Measurements from ENCODE around the gene BRD1.

Gene BRD1
- long read RNA-seq, full-length matches to known transcripts = 5 of 33 reads
- long read RNA-seq, partial matches to known transcripts = 20 of 33 reads
- long read RNA-seq, other reads (novel, unspliced or antisense) = 8 of 33 reads

GRCh38 chr22:49827853-49828598 lies at the start of gene BRD1:
TSS of gene BRD1 (minus strand) at chr22:49827873. CDS start at chr22:49824317, 3,556 bp downstream.
- H3K4me3 ChIP-seq (replicated peaks; ENCODE audit: insufficient read depth, low read length) = peak within 1 kb of the TSS; percentile 79
- peak within 1 kb of the TSS; percentile 80 for H3K27ac ChIP-seq (replicated peaks)
- peak in 1 of 2 experiments; percentile 44 for DNase-seq (ENCODE audit: low read depth in 1 of 2, low spot score in 1 of 2)
- TF ChIP-seq GABPA (IDR thresholded peaks at IDR 0.05; ENCODE audit: low read depth) (no peak), CTCF (IDR thresholded peaks at IDR 0.05; ENCODE audit: insufficient read depth, low read length) (no peak), POLR2AphosphoS5 (IDR thresholded peaks at IDR 0.05; ENCODE audit: low read depth) (no peak), SPI1 (IDR thresholded peaks at IDR 0.05; ENCODE audit: borderline replicate concordance, low read depth) (no peak)
- TF ChIP-seq, protein P1, sequence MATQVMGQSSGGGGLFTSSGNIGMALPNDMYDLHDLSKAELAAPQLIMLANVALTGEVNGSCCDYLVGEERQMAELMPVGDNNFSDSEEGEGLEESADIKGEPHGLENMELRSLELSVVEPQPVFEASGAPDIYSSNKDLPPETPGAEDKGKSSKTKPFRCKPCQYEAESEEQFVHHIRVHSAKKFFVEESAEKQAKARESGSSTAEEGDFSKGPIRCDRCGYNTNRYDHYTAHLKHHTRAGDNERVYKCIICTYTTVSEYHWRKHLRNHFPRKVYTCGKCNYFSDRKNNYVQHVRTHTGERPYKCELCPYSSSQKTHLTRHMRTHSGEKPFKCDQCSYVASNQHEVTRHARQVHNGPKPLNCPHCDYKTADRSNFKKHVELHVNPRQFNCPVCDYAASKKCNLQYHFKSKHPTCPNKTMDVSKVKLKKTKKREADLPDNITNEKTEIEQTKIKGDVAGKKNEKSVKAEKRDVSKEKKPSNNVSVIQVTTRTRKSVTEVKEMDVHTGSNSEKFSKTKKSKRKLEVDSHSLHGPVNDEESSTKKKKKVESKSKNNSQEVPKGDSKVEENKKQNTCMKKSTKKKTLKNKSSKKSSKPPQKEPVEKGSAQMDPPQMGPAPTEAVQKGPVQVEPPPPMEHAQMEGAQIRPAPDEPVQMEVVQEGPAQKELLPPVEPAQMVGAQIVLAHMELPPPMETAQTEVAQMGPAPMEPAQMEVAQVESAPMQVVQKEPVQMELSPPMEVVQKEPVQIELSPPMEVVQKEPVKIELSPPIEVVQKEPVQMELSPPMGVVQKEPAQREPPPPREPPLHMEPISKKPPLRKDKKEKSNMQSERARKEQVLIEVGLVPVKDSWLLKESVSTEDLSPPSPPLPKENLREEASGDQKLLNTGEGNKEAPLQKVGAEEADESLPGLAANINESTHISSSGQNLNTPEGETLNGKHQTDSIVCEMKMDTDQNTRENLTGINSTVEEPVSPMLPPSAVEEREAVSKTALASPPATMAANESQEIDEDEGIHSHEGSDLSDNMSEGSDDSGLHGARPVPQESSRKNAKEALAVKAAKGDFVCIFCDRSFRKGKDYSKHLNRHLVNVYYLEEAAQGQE (IDR thresholded peaks at IDR 0.05; ENCODE audit: insufficient replicate concordance, low read depth) = no peak
- H3K27me3 ChIP-seq (ENCODE audit: insufficient read depth, poor library complexity, severe bottlenecking) = no peaks in the 10 kb centered on the region

DNA sequence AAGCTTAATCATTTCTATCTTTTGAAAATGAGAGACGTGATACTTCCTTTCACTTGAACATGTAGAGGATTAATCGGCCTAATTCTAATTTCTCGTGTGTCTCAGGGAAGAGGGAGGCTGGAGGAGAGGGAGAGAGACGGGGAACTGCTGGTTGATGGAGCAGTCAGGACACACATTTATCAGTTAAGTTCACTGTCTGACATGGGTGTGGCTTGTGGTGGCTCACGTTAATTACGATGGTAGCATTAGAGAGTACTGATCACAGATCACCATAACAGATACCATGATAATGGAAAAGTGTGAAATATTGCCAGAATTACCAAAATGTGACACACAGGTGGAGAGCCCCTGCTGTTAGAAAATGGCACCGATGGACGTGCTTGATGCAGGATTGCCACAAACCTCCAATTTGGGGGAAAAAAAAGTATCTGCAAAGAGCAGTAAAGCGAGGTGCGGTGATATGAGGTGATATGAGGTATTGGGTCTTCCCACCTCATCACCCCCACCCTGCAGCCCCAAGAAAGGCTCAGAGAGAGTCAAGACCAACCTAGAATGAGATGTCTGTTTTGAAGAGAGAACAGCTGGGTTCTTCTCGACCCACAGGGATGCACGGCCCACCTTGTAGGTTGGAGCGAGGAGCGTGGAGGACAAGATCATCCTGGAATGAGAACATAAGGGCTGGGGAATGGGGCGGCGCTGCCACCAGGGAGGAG lies 45.7 kb upstream of the BRD1 start:
- Histone ChIP-seq H3K27ac (replicated peaks) (no peak overlapping the region), H3K4me3 (replicated peaks; ENCODE audit: insufficient read depth, low read length) (no peak overlapping the region), H3K27me3 (ENCODE audit: insufficient read depth, poor library complexity, severe bottlenecking) (no peaks in the 10 kb centered on the region)
- TF ChIP-seq GABPA (IDR thresholded peaks at IDR 0.05; ENCODE audit: low read depth) (no peak), SPI1 (IDR thresholded peaks at IDR 0.05; ENCODE audit: borderline replicate concordance, low read depth) (no peak), POLR2AphosphoS5 (IDR thresholded peaks at IDR 0.05; ENCODE audit: low read depth) (no peak), CTCF (IDR thresholded peaks at IDR 0.05; ENCODE audit: insufficient read depth, low read length) (no peak)
- TF ChIP-seq, protein P1 (IDR thresholded peaks at IDR 0.05; ENCODE audit: insufficient replicate concordance, low read depth) = no peak
- no peak for DNase-seq (ENCODE audit: low read depth in 1 of 2, low spot score in 1 of 2)

- TF ChIP-seq GABPA (IDR thresholded peaks at IDR 0.05; ENCODE audit: low read depth) (no peak), SPI1 (IDR thresholded peaks at IDR 0.05; ENCODE audit: borderline replicate concordance, low read depth) (no peak), CTCF (IDR thresholded peaks at IDR 0.05; ENCODE audit: insufficient read depth, low read length) (no peak), POLR2AphosphoS5 (IDR thresholded peaks at IDR 0.05; ENCODE audit: low read depth) (no peak)
- TF ChIP-seq, protein P1 (IDR thresholded peaks at IDR 0.05; ENCODE audit: insufficient replicate concordance, low read depth) = no peak
- no peak for DNase-seq (ENCODE audit: low read depth in 1 of 2, low spot score in 1 of 2)
- Histone ChIP-seq H3K4me3 (replicated peaks; ENCODE audit: insufficient read depth, low read length) (no peak overlapping the region), H3K27ac (replicated peaks) (no peak overlapping the region), H3K27me3 (ENCODE audit: insufficient read depth, poor library complexity, severe bottlenecking) (no peaks in the 10 kb centered on the region)
Observed at GRCh38 chr22:49872347-49872746, 44.7 kb upstream of the BRD1 start.
